ENCODE measurements around the gene NUS1. TPM values are rescaled to one million over a fixed set of nuclear protein-coding genes. Genes with fewer than 3 reads are reported as not detected.
A peak's percentile ranks its signal among the peaks of the same experiment; 100 is the strongest.

NUS1 gene
- total and polyA plus RNA-seq, 9 of the 15 experiments (the other 6 are each of a cell fraction or from before 2014, with no cell fraction given), result 16.3 to 53.7 (median 26.4) TPM

- TF ChIP-seq PBX2 (CRISPR knock-in tag; IDR thresholded peaks at IDR 0.05; ENCODE audit: low read depth) (no peak), PBX2 (tag; conservative IDR thresholded peaks at IDR 0.05; ENCODE audit: low read depth) (no peak), MEIS2 (IDR thresholded peaks at IDR 0.05; ENCODE audit: partially characterized antibody) (peak; percentile 75), CBFA2T2 (conservative IDR thresholded peaks at IDR 0.05) (peak; percentile 83), TRIM24 (IDR thresholded peaks at IDR 0.05) (peak; percentile 55 to 65; a peak in 2 of 4 replicates), FOXJ3 (CRISPR knock-in tag; IDR thresholded peaks at IDR 0.05) (no peak), CBFB (CRISPR knock-in tag; IDR thresholded peaks at IDR 0.05) (no peak), NEUROD1 (IDR thresholded peaks at IDR 0.05; ENCODE audit: borderline replicate concordance, low read depth, low read length, partially characterized antibody) (no peak), HES1 (IDR thresholded peaks at IDR 0.05; ENCODE audit: low read depth) (no peak), SRSF1 (IDR thresholded peaks at IDR 0.05; ENCODE audit: low read depth, low read length) (no peak), SMAD4 (CRISPR knock-in tag; conservative IDR thresholded peaks at IDR 0.05) (0 out of 2 replicates have a peak, but pooled peaks have one; percentile 28), KLF1 (tag; IDR thresholded peaks at IDR 0.05) (no peak), EHMT2 (IDR thresholded peaks at IDR 0.05) (no peak), RAD51 (IDR thresholded peaks at IDR 0.05; ENCODE audit: borderline replicate concordance, low read depth) (no peak)
- TF ChIP-seq, protein P1, sequence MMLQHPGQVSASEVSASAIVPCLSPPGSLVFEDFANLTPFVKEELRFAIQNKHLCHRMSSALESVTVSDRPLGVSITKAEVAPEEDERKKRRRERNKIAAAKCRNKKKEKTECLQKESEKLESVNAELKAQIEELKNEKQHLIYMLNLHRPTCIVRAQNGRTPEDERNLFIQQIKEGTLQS (IDR thresholded peaks at IDR 0.05), result no peak
- TF ChIP-seq, protein P1 (CRISPR knock-in tag; conservative IDR thresholded peaks at IDR 0.05), result no peak
- TF ChIP-seq, protein P2, sequence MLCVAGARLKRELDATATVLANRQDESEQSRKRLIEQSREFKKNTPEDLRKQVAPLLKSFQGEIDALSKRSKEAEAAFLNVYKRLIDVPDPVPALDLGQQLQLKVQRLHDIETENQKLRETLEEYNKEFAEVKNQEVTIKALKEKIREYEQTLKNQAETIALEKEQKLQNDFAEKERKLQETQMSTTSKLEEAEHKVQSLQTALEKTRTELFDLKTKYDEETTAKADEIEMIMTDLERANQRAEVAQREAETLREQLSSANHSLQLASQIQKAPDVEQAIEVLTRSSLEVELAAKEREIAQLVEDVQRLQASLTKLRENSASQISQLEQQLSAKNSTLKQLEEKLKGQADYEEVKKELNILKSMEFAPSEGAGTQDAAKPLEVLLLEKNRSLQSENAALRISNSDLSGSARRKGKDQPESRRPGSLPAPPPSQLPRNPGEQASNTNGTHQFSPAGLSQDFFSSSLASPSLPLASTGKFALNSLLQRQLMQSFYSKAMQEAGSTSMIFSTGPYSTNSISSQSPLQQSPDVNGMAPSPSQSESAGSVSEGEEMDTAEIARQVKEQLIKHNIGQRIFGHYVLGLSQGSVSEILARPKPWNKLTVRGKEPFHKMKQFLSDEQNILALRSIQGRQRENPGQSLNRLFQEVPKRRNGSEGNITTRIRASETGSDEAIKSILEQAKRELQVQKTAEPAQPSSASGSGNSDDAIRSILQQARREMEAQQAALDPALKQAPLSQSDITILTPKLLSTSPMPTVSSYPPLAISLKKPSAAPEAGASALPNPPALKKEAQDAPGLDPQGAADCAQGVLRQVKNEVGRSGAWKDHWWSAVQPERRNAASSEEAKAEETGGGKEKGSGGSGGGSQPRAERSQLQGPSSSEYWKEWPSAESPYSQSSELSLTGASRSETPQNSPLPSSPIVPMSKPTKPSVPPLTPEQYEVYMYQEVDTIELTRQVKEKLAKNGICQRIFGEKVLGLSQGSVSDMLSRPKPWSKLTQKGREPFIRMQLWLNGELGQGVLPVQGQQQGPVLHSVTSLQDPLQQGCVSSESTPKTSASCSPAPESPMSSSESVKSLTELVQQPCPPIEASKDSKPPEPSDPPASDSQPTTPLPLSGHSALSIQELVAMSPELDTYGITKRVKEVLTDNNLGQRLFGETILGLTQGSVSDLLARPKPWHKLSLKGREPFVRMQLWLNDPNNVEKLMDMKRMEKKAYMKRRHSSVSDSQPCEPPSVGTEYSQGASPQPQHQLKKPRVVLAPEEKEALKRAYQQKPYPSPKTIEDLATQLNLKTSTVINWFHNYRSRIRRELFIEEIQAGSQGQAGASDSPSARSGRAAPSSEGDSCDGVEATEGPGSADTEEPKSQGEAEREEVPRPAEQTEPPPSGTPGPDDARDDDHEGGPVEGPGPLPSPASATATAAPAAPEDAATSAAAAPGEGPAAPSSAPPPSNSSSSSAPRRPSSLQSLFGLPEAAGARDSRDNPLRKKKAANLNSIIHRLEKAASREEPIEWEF (CRISPR knock-in tag; IDR thresholded peaks at IDR 0.05), result no peak
Observed at GRCh38 chr6:117653949-117654348, 21.3 kb upstream of the NUS1 start (continued).
